Smooth muscle cell (in vitro differentiated cells): Measurements from ENCODE around the gene INF2. TPM values are rescaled to one million over a fixed set of nuclear protein-coding genes. Genes with fewer than 3 reads are reported as not detected.

Experiments
- DNase-seq: peaks from one replicate; lab custom pipeline; 2025; ENCODE audit not compliant: unreplicated experiment; lab: John Stamatoyannopoulos, UW
- H2AFZ ChIP-seq: fragments of 200-600 bp; sonication (generic); 2 replicates; pipeline ENCODE4 v1.6.0; 2016; ENCODE audit warnings: antibody characterized with exemption, low read depth, mild to moderate bottlenecking
- H3F3A ChIP-seq: fragments of 200-600 bp; sonication (generic); 2 replicates; pipeline ENCODE4 v1.6.0; 2017; ENCODE audit warnings: antibody characterized with exemption, low read depth
- H3K27ac ChIP-seq: fragments of 200-600 bp; sonication (generic); 2 replicates; pipeline ENCODE4 v1.5.1; 2016; ENCODE audit warnings: low read depth, mild to moderate bottlenecking
- H3K27me3 ChIP-seq: fragments of 200-600 bp; sonication (generic); 2 replicates; pipeline ENCODE4 v1.6.1; 2016; ENCODE audit warnings: low read depth, mild to moderate bottlenecking
- H3K36me3 ChIP-seq: fragments of 200-600 bp; sonication (generic); 2 replicates; pipeline ENCODE4 v1.5.1; 2016; ENCODE audit warnings: low read depth
- H3K4me1 ChIP-seq: fragments of 200-600 bp; sonication (generic); 2 replicates; pipeline ENCODE4 v1.5.1; 2016; ENCODE audit warnings: low read depth
- H3K4me2 ChIP-seq: fragments of 200-600 bp; sonication (generic); 2 replicates; pipeline ENCODE4 v1.6.0; 2016; ENCODE audit warnings: mild to moderate bottlenecking
- H3K4me3 ChIP-seq: fragments of 200-600 bp; sonication (generic); 2 replicates; pipeline ENCODE4 v1.5.1; 2016; ENCODE audit warnings: mild to moderate bottlenecking
- H3K79me2 ChIP-seq: fragments of 200-600 bp; sonication (generic); 2 replicates; pipeline ENCODE4 v1.6.0; 2016; ENCODE audit warnings: low read depth, mild to moderate bottlenecking
- H3K9ac ChIP-seq: fragments of 200-600 bp; sonication (generic); 2 replicates; pipeline ENCODE4 v1.6.0; 2016; ENCODE audit warnings: low read depth
- H3K9me3 ChIP-seq: fragments of 200-600 bp; sonication (generic); replicated peaks from 2 replicates; pipeline ENCODE4 v1.5.1; 2016; ENCODE audit warnings: low read depth
- H4K20me1 ChIP-seq: fragments of 200-600 bp; sonication (generic); 2 replicates; pipeline ENCODE4 v1.6.0; 2016; ENCODE audit warnings: low read depth
- CTCF ChIP-seq: fragments of 200-600 bp; sonication (generic); IDR thresholded peaks from 2 replicates; pipeline ENCODE4 v1.5.1; 2017; ENCODE audit warnings: borderline replicate concordance, mild to moderate bottlenecking, antibody characterized with exemption; ENCODE audit not compliant: insufficient read depth, poor library complexity, severe bottlenecking
- WGBS: methylation state at CpG from one replicate; pipeline ENCODE4 v1.1.7; 2016; ENCODE audit warnings: low lambda C conversion rate; 5-methylcytosine and 5-hydroxymethylcytosine counted together
- polyA plus RNA-seq: library from polyadenylated mRNA; unstranded; fragments of >200 nt; fragmentation: Nextera tagmentation; extraction: Ambion mirVana; gene quantifications from 2 replicates; pipeline ENCODE4 v1.2.1, GENCODE V29; 2016
- total RNA-seq: library from RNA; depleted of rRNA; stranded (reverse); fragments of >200 nt; gene quantifications from 2 replicates; pipeline ENCODE4 v1.2.3, GENCODE V29; 2014

INF2 gene
- total and polyA plus RNA-seq, 2 experiments from 2014 or later, result 19.9 to 29.8 TPM

GRCh38 chr14:104707608-104708595 is 18.5 kb downstream of the INF2 start:
- Histone ChIP-seq H3K79me2 (no peaks in the 10 kb centered on the region), H3K36me3 (peaks cover 10% of the 10 kb centered on the region), H3K9ac (no peak overlapping the region), H3K9me3 (no peaks in the 10 kb centered on the region), H3K4me3 (no peak overlapping the region), H3K27ac (no peak overlapping the region), H3K27me3 (no peaks in the 10 kb centered on the region), H3K4me1 (no peaks in the 10 kb centered on the region), H4K20me1 (no peaks in the 10 kb centered on the region), H3F3A (no peaks in the 10 kb centered on the region), H3K4me2 (no peak overlapping the region), H2AFZ (no peak overlapping the region)
- no peak for TF ChIP-seq CTCF
- 79% methylated on average over 28 of the region's 34 CpGs for WGBS
- no peak for DNase-seq

GRCh38 chr14:104708606-104709268 is 19.3 kb downstream of the INF2 start:
- Histone ChIP-seq H3K4me1 (no peaks in the 10 kb centered on the region), H3K36me3 (peaks cover 9% of the 10 kb centered on the region), H3K9me3 (no peaks in the 10 kb centered on the region), H3K27me3 (no peaks in the 10 kb centered on the region), H3K27ac (no peak overlapping the region), H3K9ac (no peak overlapping the region), H3F3A (no peaks in the 10 kb centered on the region), H2AFZ (no peak overlapping the region), H4K20me1 (no peaks in the 10 kb centered on the region), H3K4me2 (no peak overlapping the region), H3K79me2 (no peaks in the 10 kb centered on the region), H3K4me3 (no peak overlapping the region)
- TF ChIP-seq CTCF, result peak; percentile 96
- peak; percentile 43 for DNase-seq
- 57% methylated on average over 20 of the region's 20 CpGs for WGBS

- no peaks in the 10 kb centered on the region for H3K4me1 ChIP-seq
- H3K36me3 ChIP-seq, result peaks cover 3% of the 10 kb centered on the region
- no peak for TF ChIP-seq CTCF
- WGBS, result 93% methylated on average over 15 of the region's 18 CpGs
- no peak overlapping the region for H3K27ac ChIP-seq
- no peaks in the 10 kb centered on the region for H3K79me2 ChIP-seq
- no peaks in the 10 kb centered on the region for H3F3A ChIP-seq
- no peaks in the 10 kb centered on the region for H4K20me1 ChIP-seq
- no peaks in the 10 kb centered on the region for H3K9me3 ChIP-seq
- no peak overlapping the region for H3K9ac ChIP-seq
- no peaks in the 10 kb centered on the region for H3K27me3 ChIP-seq
- no peak overlapping the region for H3K4me2 ChIP-seq
- no peak overlapping the region for H2AFZ ChIP-seq
- H3K4me3 ChIP-seq, result no peak overlapping the region
- DNase-seq, result no peak
Observed at GRCh38 chr14:104709387-104710039, 20.1 kb downstream of the INF2 start.
